Esophagus squamous epithelium (tissue), 5 donors: ENCODE data around the gene ADAMTSL3. TPM values are rescaled to one million over a fixed set of nuclear protein-coding genes. Genes with fewer than 3 reads are reported as not detected.

Source experiments
- DNase-seq: peaks from one replicate; lab custom pipeline; 2025; lab: John Stamatoyannopoulos, UW
- H3K27ac ChIP-seq, 4 donors: fragments of 200-600 bp; sonication (generic); one replicate each; pipeline ENCODE4 v1.5.1; 2016 to 2019; ENCODE audit warnings: mild to moderate bottlenecking in 1 of 4
- H3K27me3 ChIP-seq, 4 donors: fragments of 200-600 bp; sonication (generic); 1 replicate in 3 of 4; 2 replicates in 1 of 4; pipeline versions ENCODE4 v1.5.1 to v1.6.0; 2017 to 2021; ENCODE audit warnings: antibody characterized with exemption in 1 of 4
- H3K36me3 ChIP-seq, 3 donors: fragments of 200-600 bp; sonication (generic); one replicate each; pipeline ENCODE4 v1.5.1; 2016 to 2019
- H3K4me1 ChIP-seq, 3 donors: fragments of 200-600 bp; sonication (generic); one replicate each; pipeline ENCODE4 v1.5.1; 2017 to 2019
- H3K4me3 ChIP-seq, 4 donors: fragments of 200-600 bp; sonication (generic); 1 replicate in 3 of 4; 2 replicates in 1 of 4; pipeline ENCODE4 v1.5.1; 2016 to 2019; ENCODE audit warnings: mild to moderate bottlenecking in 2 of 4, moderate library complexity in 1 of 4
- H3K9me3 ChIP-seq, 3 donors: fragments of 200-600 bp; sonication (generic); one replicate each; pipeline ENCODE4 v1.5.1; 2016 to 2019
- CTCF ChIP-seq, 6 experiments: fragments of 450-650 bp in 4 of 6; fragments of 200-600 bp in 2 of 6; sonication (generic) in 2 of 6; IDR thresholded peaks; one replicate each; pipeline ENCODE4 v1.5.1; 2016 to 2019; ENCODE audit warnings: antibody characterized with exemption in 6 of 6, mild to moderate bottlenecking in 4 of 6, moderate library complexity in 4 of 6
- POLR2A ChIP-seq, 4 donors: fragments of 450-650 bp; IDR thresholded peaks; one replicate each; pipeline ENCODE4 v1.6.1; 2017; ENCODE audit warnings: antibody characterized with exemption in 4 of 4, mild to moderate bottlenecking in 4 of 4, moderate library complexity in 3 of 4
- WGBS, 2 donors: methylation state at CpG; one replicate each; pipeline ENCODE4 v1.1.5; 2018; 5-methylcytosine and 5-hydroxymethylcytosine counted together
- intact Hi-C: fragments of 100-400 bp; cut with DNase I; formaldehyde crosslinking; loops from one replicate; pipeline ENCODE4 v1.15.0; 2022
- total RNA-seq, 4 donors: library from RNA; depleted of rRNA; stranded (reverse); fragments of >200 nt; gene quantifications; one replicate each; pipeline ENCODE4 v1.1.0, GENCODE V29; 2016
- donor health status: DM: yes; HTN: yes; CAD: no.

ADAMTSL3 gene
- total RNA-seq, 4 donors from 2014 or later: 0.11 to 3.2 (median 0.79) TPM

DNA sequence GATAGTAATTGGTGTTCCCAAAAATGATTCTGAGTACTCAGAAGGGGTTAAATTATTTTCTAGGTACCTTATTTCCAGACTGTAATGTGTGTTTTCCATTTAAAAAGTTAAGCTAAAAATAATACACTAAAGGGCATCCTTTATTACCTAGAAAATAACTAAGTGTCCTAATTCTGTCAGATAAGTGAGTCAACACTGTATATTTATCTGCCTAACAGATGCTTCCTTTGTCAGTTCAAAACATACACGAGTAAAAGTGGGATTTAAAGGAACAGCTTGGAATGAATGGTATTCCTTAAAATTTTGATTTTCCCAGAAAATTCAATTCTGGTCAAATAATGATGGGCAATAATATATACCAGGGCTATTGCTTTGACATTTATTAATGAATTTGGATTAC, 78.3 kb downstream of the ADAMTSL3 start:
- intact Hi-C loops: no loop called here
- Histone ChIP-seq H3K4me3 (no peak overlapping the region), H3K9me3 (no peaks in the 10 kb centered on the region), H3K36me3 (no peaks in the 10 kb centered on the region), H3K27ac (no peak overlapping the region), H3K27me3 (peaks cover 0 to 6% (median 0%) of the 10 kb centered on the region in 4 donors), H3K4me1 (no peaks in the 10 kb centered on the region)
- DNase-seq: no peak
- WGBS, 2 donors: 14 to 26% methylated on average over 1 of the region's 1 CpG
- no peak for TF ChIP-seq CTCF (IDR thresholded peaks at IDR 0.05)
- TF ChIP-seq POLR2A (IDR thresholded peaks at IDR 0.05): no peak

GRCh38 chr15:83732770-83733169, 78.8 kb downstream of the ADAMTSL3 start:
- WGBS, 2 donors: 82 to 84% methylated on average over 4 of the region's 4 CpGs
- Histone ChIP-seq H3K9me3 (no peaks in the 10 kb centered on the region), H3K4me1 (no peaks in the 10 kb centered on the region), H3K36me3 (no peaks in the 10 kb centered on the region), H3K4me3 (no peak overlapping the region), H3K27me3 (peaks cover 0 to 6% (median 0%) of the 10 kb centered on the region in 4 donors), H3K27ac (no peak overlapping the region)
- intact Hi-C loops: no loop called here
- no peak for DNase-seq
- no peak for TF ChIP-seq CTCF (IDR thresholded peaks at IDR 0.05)
- TF ChIP-seq POLR2A (IDR thresholded peaks at IDR 0.05): no peak

GRCh38 chr15:83733206-83733605, 79.3 kb downstream of the ADAMTSL3 start:
- intact Hi-C loops: no loop called here
- H3K36me3 ChIP-seq: no peaks in the 10 kb centered on the region
- 65 to 76% methylated on average over 2 of the region's 2 CpGs for WGBS, 2 donors

GRCh38 chr15:83733691-83734090, 79.8 kb downstream of the ADAMTSL3 start:
- DNase-seq: no peak
- H3K4me3 ChIP-seq: no peak overlapping the region
- H3K27ac ChIP-seq: no peak overlapping the region
- WGBS, 2 donors: 91 to 93% methylated on average over 5 of the region's 5 CpGs
- H3K36me3 ChIP-seq: no peaks in the 10 kb centered on the region
- H3K4me1 ChIP-seq: no peaks in the 10 kb centered on the region
- H3K9me3 ChIP-seq: no peaks in the 10 kb centered on the region
- intact Hi-C loops: no loop called here
- peaks cover 0 to 6% (median 0%) of the 10 kb centered on the region in 4 donors for H3K27me3 ChIP-seq
- TF ChIP-seq CTCF (IDR thresholded peaks at IDR 0.05) (no peak), POLR2A (IDR thresholded peaks at IDR 0.05) (no peak)

More at GRCh38 chr15:83733206-83733605, 79.3 kb downstream of the ADAMTSL3 start:
- Histone ChIP-seq H3K27me3 (peaks cover 0 to 6% (median 0%) of the 10 kb centered on the region in 4 donors), H3K9me3 (no peaks in the 10 kb centered on the region), H3K27ac (no peak overlapping the region), H3K4me3 (no peak overlapping the region), H3K4me1 (no peaks in the 10 kb centered on the region)
- no peak for TF ChIP-seq CTCF (IDR thresholded peaks at IDR 0.05)
- TF ChIP-seq POLR2A (IDR thresholded peaks at IDR 0.05): no peak
- no peak for DNase-seq

- H3K4me3 ChIP-seq: no peak overlapping the region
- intact Hi-C loops: no loop called here
- no peaks in the 10 kb centered on the region for H3K36me3 ChIP-seq
- TF ChIP-seq POLR2A (IDR thresholded peaks at IDR 0.05): no peak
- no peak for TF ChIP-seq CTCF (IDR thresholded peaks at IDR 0.05)
- no peak overlapping the region for H3K27ac ChIP-seq
- DNase-seq: no peak
- 37 to 46% methylated on average over 3 of the region's 3 CpGs for WGBS, 2 donors
- H3K9me3 ChIP-seq: no peaks in the 10 kb centered on the region
- H3K4me1 ChIP-seq: no peaks in the 10 kb centered on the region
- peaks cover 0 to 6% (median 0%) of the 10 kb centered on the region in 4 donors for H3K27me3 ChIP-seq
Measured at GRCh38 chr15:83734487-83734886, 80.6 kb downstream of the ADAMTSL3 start.
